Right cardiac atrium (tissue), 5 donors: ENCODE data around the gene RRM1. TPM values are rescaled to one million over a fixed set of nuclear protein-coding genes. Genes with fewer than 3 reads are reported as not detected.

ENCODE experiments used
- polyA plus RNA-seq: library from polyadenylated mRNA; stranded (reverse); fragments of 200-250 nt; gene quantifications from one replicate; pipeline ENCODE4 v1.2.3, GENCODE V29; 2013
- total RNA-seq, 4 donors: library from RNA; stranded (reverse); fragmentation: NEBNext Ultra II Directional; extraction: Animal tissue kit (Norgen Biotek cat#: 25700); gene quantifications; one replicate each; pipeline ENCODE4 v1.2.1, GENCODE V29; 2021
- donor health status: healthy with polysubstance abuse.
- donor health status: DM: no; HTN: yes; CAD: no.
- donor health status: DM: no; HTN: no; CAD: no.
- donor health status: DM: no; HTN: yes; CAD: no; lungs with severe emphysema.
- donor health status: DM: yes; HTN: yes; CAD: no.

Gene RRM1
- total and polyA plus RNA-seq, 5 donors: 11.9 to 29.0 (median 26.4) TPM

Other genes with a start within 250 kb of the RRM1 start
- gene STIM1, start 239.1 kb upstream of the RRM1 start, total RNA-seq: 10 to 100 TPM; 14.4 to 19.3 (median 16.6) TPM
- 10.8 TPM for gene STIM1, start 239.1 kb upstream of the RRM1 start, polyA plus RNA-seq